Activated CD4-positive, alpha-beta T cell treated with anti-CD3 and anti-CD28 coated beads, Interleukin-2, amount 50 U/mL, for 1 hour (primary cell): ENCODE data around the gene BCL2.
"Not testable (repeated sequence)": the region's sequence is repeated elsewhere in the genome, so short reads cannot be mapped to it uniquely, and the experiment has no call there.

Experiments
- DNase-seq: peaks from one replicate; pipeline ENCODE4 v3.0.0-alpha.2; 2020

The BCL2 gene

GRCh38 chr18:63198098-63198760, 121.3 kb downstream of the BCL2 start:
- DNase-seq: no peak

GRCh38 chr18:63197246-63197869, 122.2 kb downstream of the BCL2 start:
- no peak for DNase-seq

GRCh38 chr18:63195326-63196159, 124.0 kb downstream of the BCL2 start:
- no peak for DNase-seq

GRCh38 chr18:63192885-63193349, 126.7 kb downstream of the BCL2 start:
- DNase-seq: no peak

- DNase-seq: no peak
Observed at GRCh38 chr18:63192126-63192884, 127.3 kb downstream of the BCL2 start.

GRCh38 chr18:63191413-63191812, 128.2 kb downstream of the BCL2 start:
- no peak for DNase-seq

- DNase-seq: not testable (repeated sequence)
Observed at GRCh38 chr18:63190838-63191237, 128.7 kb downstream of the BCL2 start.

GRCh38 chr18:63189817-63190216, 129.8 kb downstream of the BCL2 start:
- DNase-seq: no peak

- DNase-seq: no peak
Observed at GRCh38 chr18:63189041-63189440, 130.5 kb downstream of the BCL2 start.

- DNase-seq: no peak
Observed at GRCh38 chr18:63187791-63188460, 131.6 kb downstream of the BCL2 start.

- DNase-seq: no peak
Observed at GRCh38 chr18:63187223-63187574, 132.4 kb downstream of the BCL2 start.

- DNase-seq: no peak
Observed at GRCh38 chr18:63186520-63187222, 132.9 kb downstream of the BCL2 start.

- DNase-seq: no peak
Observed at GRCh38 chr18:63185984-63186383, 133.6 kb downstream of the BCL2 start.

GRCh38 chr18:63183952-63184770, 135.4 kb downstream of the BCL2 start:
- no peak for DNase-seq

GRCh38 chr18:63183378-63183777, 136.2 kb downstream of the BCL2 start:
- no peak for DNase-seq

GRCh38 chr18:63182861-63183260, 136.7 kb downstream of the BCL2 start:
- DNase-seq: no peak

- DNase-seq: no peak
Observed at GRCh38 chr18:63182310-63182772, 137.2 kb downstream of the BCL2 start.

- no peak for DNase-seq
Observed at GRCh38 chr18:63181706-63182309, 137.8 kb downstream of the BCL2 start.

GRCh38 chr18:63180971-63181376, 138.6 kb downstream of the BCL2 start:
- no peak for DNase-seq

- no peak for DNase-seq
Observed at GRCh38 chr18:63180321-63180720, 139.2 kb downstream of the BCL2 start.
